Measurements from ENCODE around the gene CIB2. TPM values are rescaled to one million over a fixed set of nuclear protein-coding genes. Genes with fewer than 3 reads are reported as not detected.

CIB2 gene
- total and polyA plus RNA-seq, 2 experiments from 2014 or later: 59.5 to 64.4 TPM

DNA sequence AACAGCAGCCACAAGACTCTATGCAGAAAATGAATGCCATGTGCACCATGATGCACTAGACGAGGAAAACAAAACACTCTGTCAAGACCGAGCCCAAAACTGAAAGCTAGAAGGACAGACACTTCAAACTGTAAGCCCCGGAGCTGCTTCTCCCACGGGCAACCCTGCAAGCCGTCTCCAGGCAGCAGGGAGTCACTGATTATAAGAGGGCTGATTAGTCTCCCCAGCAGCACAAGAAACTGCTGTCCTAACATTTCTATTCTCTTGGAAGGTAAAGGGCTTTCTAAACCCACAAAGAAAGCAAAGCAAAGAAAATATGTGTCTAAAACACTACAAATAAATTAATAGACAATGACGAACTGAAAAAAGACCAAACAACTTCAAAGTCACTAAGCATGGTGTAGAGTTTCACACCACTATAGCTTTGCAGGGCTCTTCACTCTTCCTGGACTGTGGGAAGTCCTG lies 69.2 kb downstream of the CIB2 start (continued):
- no peak for TF ChIP-seq ETS1 (IDR thresholded peaks at IDR 0.05)
- TF ChIP-seq ZNF114 (CRISPR knock-in tag; IDR thresholded peaks at IDR 0.05): no peak
- no peak for TF ChIP-seq CREB1 (CRISPR knock-in tag; IDR thresholded peaks at IDR 0.05; ENCODE audit: low read depth)
- TF ChIP-seq ZNF462 (CRISPR knock-in tag; IDR thresholded peaks at IDR 0.05): no peak
- no peak for TF ChIP-seq EZH2phosphoT487 (IDR thresholded peaks at IDR 0.05; ENCODE audit: unreplicated experiment)
- no peak for TF ChIP-seq NANOG (IDR thresholded peaks at IDR 0.05; ENCODE audit: borderline replicate concordance)
- no peak for TF ChIP-seq ZNF331 (CRISPR knock-in tag; IDR thresholded peaks at IDR 0.05; ENCODE audit: low read depth)

- H3K27ac Mint-ChIP-seq: no peak overlapping the region
- ATAC-seq: no peak
- DNase-seq (ENCODE audit: low spot score): no peak
- H3K9me3 Mint-ChIP-seq: no peaks in the 10 kb centered on the region
- peaks cover 18% of the 10 kb centered on the region for H3K4me1 Mint-ChIP-seq
- Histone ChIP-seq H3F3A (replicated peaks; ENCODE audit: low read depth) (no peaks in the 10 kb centered on the region), H3K4me2 (no peak overlapping the region), H3K4me3 (no peak overlapping the region), H4K20me1 (replicated peaks; ENCODE audit: insufficient read depth) (peaks cover 6% of the 10 kb centered on the region), H3K27ac (ENCODE audit: low read depth) (no peak overlapping the region), H3K9me2 (ENCODE audit: insufficient read depth) (no peaks in the 10 kb centered on the region), H2AFZ (no peak overlapping the region), H3K79me2 (replicated peaks; ENCODE audit: insufficient read depth) (peaks cover 67% of the 10 kb centered on the region), H3K27me3 (ENCODE audit: insufficient read depth) (no peaks in the 10 kb centered on the region), H3K4me1 (ENCODE audit: insufficient read depth) (peaks cover 22% of the 10 kb centered on the region), H3K36me3 (ENCODE audit: insufficient read depth) (no peaks in the 10 kb centered on the region)
- H3K36me3 Mint-ChIP-seq (ENCODE audit: low read depth): no peaks in the 10 kb centered on the region
- peaks cover 6% of the 10 kb centered on the region for H3K27me3 Mint-ChIP-seq (ENCODE audit: insufficient read depth, low read depth, poor library complexity)
- H3K4me3 Mint-ChIP-seq: no peak overlapping the region
- TF ChIP-seq, protein P1, sequence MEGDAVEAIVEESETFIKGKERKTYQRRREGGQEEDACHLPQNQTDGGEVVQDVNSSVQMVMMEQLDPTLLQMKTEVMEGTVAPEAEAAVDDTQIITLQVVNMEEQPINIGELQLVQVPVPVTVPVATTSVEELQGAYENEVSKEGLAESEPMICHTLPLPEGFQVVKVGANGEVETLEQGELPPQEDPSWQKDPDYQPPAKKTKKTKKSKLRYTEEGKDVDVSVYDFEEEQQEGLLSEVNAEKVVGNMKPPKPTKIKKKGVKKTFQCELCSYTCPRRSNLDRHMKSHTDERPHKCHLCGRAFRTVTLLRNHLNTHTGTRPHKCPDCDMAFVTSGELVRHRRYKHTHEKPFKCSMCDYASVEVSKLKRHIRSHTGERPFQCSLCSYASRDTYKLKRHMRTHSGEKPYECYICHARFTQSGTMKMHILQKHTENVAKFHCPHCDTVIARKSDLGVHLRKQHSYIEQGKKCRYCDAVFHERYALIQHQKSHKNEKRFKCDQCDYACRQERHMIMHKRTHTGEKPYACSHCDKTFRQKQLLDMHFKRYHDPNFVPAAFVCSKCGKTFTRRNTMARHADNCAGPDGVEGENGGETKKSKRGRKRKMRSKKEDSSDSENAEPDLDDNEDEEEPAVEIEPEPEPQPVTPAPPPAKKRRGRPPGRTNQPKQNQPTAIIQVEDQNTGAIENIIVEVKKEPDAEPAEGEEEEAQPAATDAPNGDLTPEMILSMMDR (conservative IDR thresholded peaks at IDR 0.05; ENCODE audit: low read depth in 2 of 2): no peak
- TF ChIP-seq EZH2 (IDR thresholded peaks at IDR 0.05; ENCODE audit: low read depth, unreplicated experiment) (no peak), ZNF114 (CRISPR knock-in tag; IDR thresholded peaks at IDR 0.05) (no peak), CREB1 (CRISPR knock-in tag; IDR thresholded peaks at IDR 0.05; ENCODE audit: low read depth) (no peak), JUNB (IDR thresholded peaks at IDR 0.05; ENCODE audit: unreplicated experiment) (no peak), POLR2AphosphoS5 (IDR thresholded peaks at IDR 0.05; ENCODE audit: low read depth) (no peak)
- TF ChIP-seq, protein P2, sequence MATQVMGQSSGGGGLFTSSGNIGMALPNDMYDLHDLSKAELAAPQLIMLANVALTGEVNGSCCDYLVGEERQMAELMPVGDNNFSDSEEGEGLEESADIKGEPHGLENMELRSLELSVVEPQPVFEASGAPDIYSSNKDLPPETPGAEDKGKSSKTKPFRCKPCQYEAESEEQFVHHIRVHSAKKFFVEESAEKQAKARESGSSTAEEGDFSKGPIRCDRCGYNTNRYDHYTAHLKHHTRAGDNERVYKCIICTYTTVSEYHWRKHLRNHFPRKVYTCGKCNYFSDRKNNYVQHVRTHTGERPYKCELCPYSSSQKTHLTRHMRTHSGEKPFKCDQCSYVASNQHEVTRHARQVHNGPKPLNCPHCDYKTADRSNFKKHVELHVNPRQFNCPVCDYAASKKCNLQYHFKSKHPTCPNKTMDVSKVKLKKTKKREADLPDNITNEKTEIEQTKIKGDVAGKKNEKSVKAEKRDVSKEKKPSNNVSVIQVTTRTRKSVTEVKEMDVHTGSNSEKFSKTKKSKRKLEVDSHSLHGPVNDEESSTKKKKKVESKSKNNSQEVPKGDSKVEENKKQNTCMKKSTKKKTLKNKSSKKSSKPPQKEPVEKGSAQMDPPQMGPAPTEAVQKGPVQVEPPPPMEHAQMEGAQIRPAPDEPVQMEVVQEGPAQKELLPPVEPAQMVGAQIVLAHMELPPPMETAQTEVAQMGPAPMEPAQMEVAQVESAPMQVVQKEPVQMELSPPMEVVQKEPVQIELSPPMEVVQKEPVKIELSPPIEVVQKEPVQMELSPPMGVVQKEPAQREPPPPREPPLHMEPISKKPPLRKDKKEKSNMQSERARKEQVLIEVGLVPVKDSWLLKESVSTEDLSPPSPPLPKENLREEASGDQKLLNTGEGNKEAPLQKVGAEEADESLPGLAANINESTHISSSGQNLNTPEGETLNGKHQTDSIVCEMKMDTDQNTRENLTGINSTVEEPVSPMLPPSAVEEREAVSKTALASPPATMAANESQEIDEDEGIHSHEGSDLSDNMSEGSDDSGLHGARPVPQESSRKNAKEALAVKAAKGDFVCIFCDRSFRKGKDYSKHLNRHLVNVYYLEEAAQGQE (IDR thresholded peaks at IDR 0.05; ENCODE audit: unreplicated experiment): no peak
These were observed 71.0 kb downstream of the CIB2 start for GRCh38 chr15:78060232-78060631.

Data from GM23338 (cell line).